ENCODE results near the gene OR10C1. TPM values are rescaled to one million over a fixed set of nuclear protein-coding genes. Genes with fewer than 3 reads are reported as not detected.

Gene OR10C1
- polyA plus RNA-seq, 3 donors: not detected

DNA sequence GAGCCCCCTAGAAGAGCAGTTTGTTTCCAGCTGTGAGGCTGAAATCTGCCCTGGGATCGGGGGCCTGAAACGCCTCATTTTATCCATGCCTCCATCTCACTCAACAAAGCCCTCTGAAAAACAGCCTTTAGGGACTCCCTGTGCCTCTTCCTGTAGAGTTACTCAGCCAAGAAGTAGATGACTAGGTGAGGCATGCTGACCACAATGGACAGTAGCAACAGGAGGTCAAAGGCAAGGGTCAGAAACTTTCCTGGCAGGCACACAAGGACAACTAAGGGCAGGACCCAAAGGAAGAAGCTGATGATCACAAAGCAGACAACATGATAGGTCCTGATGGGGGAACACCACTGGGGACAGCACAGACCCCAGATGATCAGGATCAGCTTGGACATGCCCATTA is 35.9 kb downstream of the OR10C1 start:
- intact Hi-C loops (cut with micrococcal nuclease): no loop called here

DNA sequence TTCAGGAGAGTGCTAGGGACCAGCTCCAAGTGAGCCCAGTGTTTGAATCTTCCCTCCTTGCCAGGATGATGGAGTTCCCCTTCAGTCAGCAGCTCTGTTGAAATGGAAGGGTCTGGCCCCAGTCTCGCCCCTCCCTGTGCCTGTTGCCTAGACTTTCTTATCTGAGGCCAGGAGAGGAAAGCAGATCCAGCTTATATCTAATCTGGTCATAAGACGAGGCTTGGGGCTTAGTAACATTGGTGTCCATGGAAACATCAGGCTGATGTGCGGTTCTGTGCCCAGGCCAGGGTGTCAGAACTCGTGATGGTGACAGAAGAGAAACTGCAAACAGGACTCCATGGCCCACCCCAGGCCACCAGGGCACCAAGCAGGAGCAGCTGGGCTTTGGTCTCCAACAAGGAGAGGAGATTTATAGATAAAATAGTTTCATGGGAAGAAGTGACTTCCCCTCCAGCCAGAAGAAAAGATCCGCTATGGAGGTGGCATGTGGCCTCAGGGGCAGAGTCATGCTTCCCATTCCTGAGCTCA is 38.9 kb downstream of the OR10C1 start:
- no peak overlapping the region for H3K27ac ChIP-seq (ENCODE audit: low read depth in 1 of 2, low read length in 2 of 2)
- Mint-ChIP-seq H3K4me1 (no peaks in the 10 kb centered on the region), H3K27me3 (ENCODE audit: low read depth in 3 of 3) (peaks cover 0 to 4% (median 2%) of the 10 kb centered on the region in 3 donors), H3K9me3 (peaks cover 0 to 14% (median 2%) of the 10 kb centered on the region in 7 donors), H3K4me3 (no peak overlapping the region), H3K27ac (no peak overlapping the region), H3K36me3 (no peaks in the 10 kb centered on the region)
- no peak overlapping the region for H3K4me2 ChIP-seq (replicated peaks; ENCODE audit: extremely low read depth, low read length, poor library complexity, severe bottlenecking)
- TF ChIP-seq, protein P1, sequence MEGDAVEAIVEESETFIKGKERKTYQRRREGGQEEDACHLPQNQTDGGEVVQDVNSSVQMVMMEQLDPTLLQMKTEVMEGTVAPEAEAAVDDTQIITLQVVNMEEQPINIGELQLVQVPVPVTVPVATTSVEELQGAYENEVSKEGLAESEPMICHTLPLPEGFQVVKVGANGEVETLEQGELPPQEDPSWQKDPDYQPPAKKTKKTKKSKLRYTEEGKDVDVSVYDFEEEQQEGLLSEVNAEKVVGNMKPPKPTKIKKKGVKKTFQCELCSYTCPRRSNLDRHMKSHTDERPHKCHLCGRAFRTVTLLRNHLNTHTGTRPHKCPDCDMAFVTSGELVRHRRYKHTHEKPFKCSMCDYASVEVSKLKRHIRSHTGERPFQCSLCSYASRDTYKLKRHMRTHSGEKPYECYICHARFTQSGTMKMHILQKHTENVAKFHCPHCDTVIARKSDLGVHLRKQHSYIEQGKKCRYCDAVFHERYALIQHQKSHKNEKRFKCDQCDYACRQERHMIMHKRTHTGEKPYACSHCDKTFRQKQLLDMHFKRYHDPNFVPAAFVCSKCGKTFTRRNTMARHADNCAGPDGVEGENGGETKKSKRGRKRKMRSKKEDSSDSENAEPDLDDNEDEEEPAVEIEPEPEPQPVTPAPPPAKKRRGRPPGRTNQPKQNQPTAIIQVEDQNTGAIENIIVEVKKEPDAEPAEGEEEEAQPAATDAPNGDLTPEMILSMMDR (IDR thresholded peaks at IDR 0.05): no peak
- WGBS (ENCODE audit: insufficient coverage): 82% methylated on average over 4 of the region's 5 CpGs
- no peaks in the 10 kb centered on the region for H3K79me2 ChIP-seq (ENCODE audit: insufficient read depth, low read length)
- no peaks in the 10 kb centered on the region for H4K20me1 ChIP-seq (ENCODE audit: insufficient read depth, low read length)
- no peak overlapping the region for H3K9ac ChIP-seq (ENCODE audit: insufficient read depth, low read length, poor library complexity, severe bottlenecking)
- H3K4me1 ChIP-seq (ENCODE audit: control insufficient read depth in 1 of 2, insufficient read depth in 2 of 2, low read length in 2 of 2): no peaks in the 10 kb centered on the region
- no peak overlapping the region for H2AFZ ChIP-seq (ENCODE audit: insufficient read depth, low read depth, low read length, poor library complexity, severe bottlenecking)
- H3K36me3 ChIP-seq (replicated peaks in 1 of 2; ENCODE audit: control insufficient read depth in 1 of 2, insufficient read depth in 2 of 2, low read length in 2 of 2): no peaks in the 10 kb centered on the region
- no peak overlapping the region for H3K4me3 ChIP-seq (replicated peaks in 1 of 3; ENCODE audit: low read depth in 2 of 3, low read length in 3 of 3)
- no peaks in the 10 kb centered on the region for H3K27me3 ChIP-seq (ENCODE audit: control insufficient read depth in 2 of 2, insufficient read depth in 2 of 2, low read length in 2 of 2)
- no peak for DNase-seq
- intact Hi-C loops (cut with micrococcal nuclease): no loop called here
- no peaks in the 10 kb centered on the region for H3K9me3 ChIP-seq (replicated peaks in 1 of 2; ENCODE audit: control insufficient read depth in 1 of 2, insufficient read depth in 1 of 2, low read length in 2 of 2)

More for the DNA sequence above, 35.9 kb downstream of the OR10C1 start:
- no peak overlapping the region for H2AFZ ChIP-seq (ENCODE audit: insufficient read depth, low read depth, low read length, poor library complexity, severe bottlenecking)
- no peaks in the 10 kb centered on the region for H3K36me3 ChIP-seq (replicated peaks in 1 of 2; ENCODE audit: control insufficient read depth in 1 of 2, insufficient read depth in 2 of 2, low read length in 2 of 2)
- no peaks in the 10 kb centered on the region for H4K20me1 ChIP-seq (ENCODE audit: insufficient read depth, low read length)
- no CpG with 5 or more reads among the region's 2 CpGs for WGBS (ENCODE audit: insufficient coverage)
- H3K4me1 ChIP-seq (ENCODE audit: control insufficient read depth in 1 of 2, insufficient read depth in 2 of 2, low read length in 2 of 2): no peaks in the 10 kb centered on the region
- H3K9ac ChIP-seq (ENCODE audit: insufficient read depth, low read length, poor library complexity, severe bottlenecking): no peak overlapping the region
- Mint-ChIP-seq H3K27me3 (ENCODE audit: low read depth in 3 of 3) (peaks cover 0 to 5% (median 3%) of the 10 kb centered on the region in 3 donors), H3K4me1 (no peaks in the 10 kb centered on the region), H3K36me3 (no peaks in the 10 kb centered on the region), H3K9me3 (peaks cover 0 to 11% (median 2%) of the 10 kb centered on the region in 7 donors), H3K4me3 (no peak overlapping the region), H3K27ac (no peak overlapping the region)
- H3K27me3 ChIP-seq (ENCODE audit: control insufficient read depth in 2 of 2, insufficient read depth in 2 of 2, low read length in 2 of 2): no peaks in the 10 kb centered on the region
- no peaks in the 10 kb centered on the region for H3K9me3 ChIP-seq (replicated peaks in 1 of 2; ENCODE audit: control insufficient read depth in 1 of 2, insufficient read depth in 1 of 2, low read length in 2 of 2)
- H3K4me2 ChIP-seq (replicated peaks; ENCODE audit: extremely low read depth, low read length, poor library complexity, severe bottlenecking): no peak overlapping the region
- no peak for DNase-seq
- TF ChIP-seq, protein P1 (IDR thresholded peaks at IDR 0.05): no peak
- H3K79me2 ChIP-seq (ENCODE audit: insufficient read depth, low read length): no peaks in the 10 kb centered on the region
- H3K27ac ChIP-seq (ENCODE audit: low read depth in 1 of 2, low read length in 2 of 2): no peak overlapping the region
- H3K4me3 ChIP-seq (replicated peaks in 1 of 3; ENCODE audit: low read depth in 2 of 3, low read length in 3 of 3): no peak overlapping the region

All from CD14-positive monocyte (primary cell).